ENCODE measurements around the gene TMEM178B.

- TF ChIP-seq EZH2 (IDR thresholded peaks at IDR 0.05; ENCODE audit: low read depth): no peak
- TF ChIP-seq, protein P1, sequence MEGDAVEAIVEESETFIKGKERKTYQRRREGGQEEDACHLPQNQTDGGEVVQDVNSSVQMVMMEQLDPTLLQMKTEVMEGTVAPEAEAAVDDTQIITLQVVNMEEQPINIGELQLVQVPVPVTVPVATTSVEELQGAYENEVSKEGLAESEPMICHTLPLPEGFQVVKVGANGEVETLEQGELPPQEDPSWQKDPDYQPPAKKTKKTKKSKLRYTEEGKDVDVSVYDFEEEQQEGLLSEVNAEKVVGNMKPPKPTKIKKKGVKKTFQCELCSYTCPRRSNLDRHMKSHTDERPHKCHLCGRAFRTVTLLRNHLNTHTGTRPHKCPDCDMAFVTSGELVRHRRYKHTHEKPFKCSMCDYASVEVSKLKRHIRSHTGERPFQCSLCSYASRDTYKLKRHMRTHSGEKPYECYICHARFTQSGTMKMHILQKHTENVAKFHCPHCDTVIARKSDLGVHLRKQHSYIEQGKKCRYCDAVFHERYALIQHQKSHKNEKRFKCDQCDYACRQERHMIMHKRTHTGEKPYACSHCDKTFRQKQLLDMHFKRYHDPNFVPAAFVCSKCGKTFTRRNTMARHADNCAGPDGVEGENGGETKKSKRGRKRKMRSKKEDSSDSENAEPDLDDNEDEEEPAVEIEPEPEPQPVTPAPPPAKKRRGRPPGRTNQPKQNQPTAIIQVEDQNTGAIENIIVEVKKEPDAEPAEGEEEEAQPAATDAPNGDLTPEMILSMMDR (conservative IDR thresholded peaks at IDR 0.05): no peak
Measured at GRCh38 chr7:141480953-141481352, 407.1 kb downstream of the TMEM178B start.

Data from PC-9 (cell line).